Measurements from ENCODE around the gene PLEK2. TPM values are rescaled to one million over a fixed set of nuclear protein-coding genes. Genes with fewer than 3 reads are reported as not detected.

PLEK2 gene
- total RNA-seq, 1 donor: 2.2 TPM

- H3K4me3 ChIP-seq (ENCODE audit: low read depth, low read length): no peak overlapping the region
- TF ChIP-seq CTCF (IDR thresholded peaks at IDR 0.05; ENCODE audit: insufficient read depth, low read depth, low read length): no peak
- DNase-seq (ENCODE audit: low read depth): no peak
These were observed 29.3 kb upstream of the PLEK2 start for GRCh38 chr14:67441256-67441655.

- H3K4me3 ChIP-seq (ENCODE audit: low read depth, low read length): no peak overlapping the region
- TF ChIP-seq CTCF (IDR thresholded peaks at IDR 0.05; ENCODE audit: insufficient read depth, low read depth, low read length): no peak
- no peak for DNase-seq (ENCODE audit: low read depth)
These were observed 28.5 kb upstream of the PLEK2 start for GRCh38 chr14:67440513-67440912.

- H3K4me3 ChIP-seq (ENCODE audit: low read depth, low read length): no peak overlapping the region
- TF ChIP-seq CTCF (IDR thresholded peaks at IDR 0.05; ENCODE audit: insufficient read depth, low read depth, low read length): no peak
- no peak for DNase-seq (ENCODE audit: low read depth)
These were observed 27.0 kb upstream of the PLEK2 start for GRCh38 chr14:67438969-67439368.

- TF ChIP-seq CTCF (IDR thresholded peaks at IDR 0.05; ENCODE audit: insufficient read depth, low read depth, low read length): no peak
- no peak overlapping the region for H3K4me3 ChIP-seq (ENCODE audit: low read depth, low read length)
- DNase-seq (ENCODE audit: low read depth): no peak
These were observed 24.3 kb upstream of the PLEK2 start for GRCh38 chr14:67436006-67436866.

GRCh38 chr14:67435603-67436002 is 23.6 kb upstream of the PLEK2 start:
- no peak overlapping the region for H3K4me3 ChIP-seq (ENCODE audit: low read depth, low read length)
- DNase-seq (ENCODE audit: low read depth): no peak
- no peak for TF ChIP-seq CTCF (IDR thresholded peaks at IDR 0.05; ENCODE audit: insufficient read depth, low read depth, low read length)

GRCh38 chr14:67432050-67432564 is 20.1 kb upstream of the PLEK2 start:
- H3K4me3 ChIP-seq (ENCODE audit: low read depth, low read length): no peak overlapping the region
- DNase-seq (ENCODE audit: low read depth): peak; percentile 19
- no peak for TF ChIP-seq CTCF (IDR thresholded peaks at IDR 0.05; ENCODE audit: insufficient read depth, low read depth, low read length)

Measured in fibroblast of villous mesenchyme (primary cell).